GM10248 (cell line): ENCODE measurements around the gene NUDT3.

ENCODE experiments used
- CTCF ChIA-PET: fragments of 300-600 bp; sonication (Branson Sonifier 250); formaldehyde crosslinking; extraction: SDS; loops from one replicate; lab custom pipeline; 2021; ENCODE audit warnings: antibody characterized with exemption; lab: Yijun Ruan, JAX
- POLR2A ChIA-PET: fragments of 350-650 bp; sonication (Branson Sonifier 250); formaldehyde crosslinking; extraction: SDS; loops from one replicate; lab custom pipeline; 2020; ENCODE audit warnings: antibody characterized with exemption; lab: Yijun Ruan, JAX
- DNase-seq: peaks from one replicate; pipeline ENCODE4 v3.0.0; 2012; ENCODE audit errors: extremely low spot score
- TF ChIP-seq, protein P1 (sequence below): IDR thresholded peaks from 2 replicates; pipeline ENCODE4 v1.5.1; 2012; ENCODE audit warnings: mild to moderate bottlenecking, low read depth; ENCODE audit errors: extremely low read depth, missing control alignments, control extremely low read depth

Gene NUDT3

GRCh38 chr6:34315256-34315655, 77.2 kb downstream of the NUDT3 start:
- POLR2A ChIA-PET, result no interaction called here
- no peak for DNase-seq

DNA sequence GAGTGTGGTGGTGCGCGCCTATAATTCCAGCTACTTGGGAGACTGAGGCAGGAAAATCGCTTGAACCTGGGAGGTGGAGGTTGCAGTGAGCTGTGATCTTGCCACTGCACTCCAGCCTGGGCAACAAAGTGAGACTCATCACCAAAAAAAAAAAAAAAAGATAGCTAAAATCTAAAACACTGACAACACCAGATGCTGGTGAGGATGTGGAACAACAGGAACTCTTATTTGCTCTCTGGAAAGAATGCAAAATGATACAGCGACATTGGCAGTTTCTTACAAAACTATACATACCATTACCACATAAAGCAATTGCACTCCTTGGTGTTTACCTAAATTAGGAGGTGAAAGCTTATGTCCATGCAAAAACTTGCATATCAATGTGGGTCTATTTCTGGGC, 80.2 kb downstream of the NUDT3 start:
- POLR2A ChIA-PET, result interaction anchor here (0.6 to 0.7 kb wide), 2 partner anchors 11 to 14 kb away, joined by 3 to 5 read pairs; no protein-coding TSS in a partner anchor

More at GRCh38 chr6:34315256-34315655, 77.2 kb downstream of the NUDT3 start:
- TF ChIP-seq, protein P1, sequence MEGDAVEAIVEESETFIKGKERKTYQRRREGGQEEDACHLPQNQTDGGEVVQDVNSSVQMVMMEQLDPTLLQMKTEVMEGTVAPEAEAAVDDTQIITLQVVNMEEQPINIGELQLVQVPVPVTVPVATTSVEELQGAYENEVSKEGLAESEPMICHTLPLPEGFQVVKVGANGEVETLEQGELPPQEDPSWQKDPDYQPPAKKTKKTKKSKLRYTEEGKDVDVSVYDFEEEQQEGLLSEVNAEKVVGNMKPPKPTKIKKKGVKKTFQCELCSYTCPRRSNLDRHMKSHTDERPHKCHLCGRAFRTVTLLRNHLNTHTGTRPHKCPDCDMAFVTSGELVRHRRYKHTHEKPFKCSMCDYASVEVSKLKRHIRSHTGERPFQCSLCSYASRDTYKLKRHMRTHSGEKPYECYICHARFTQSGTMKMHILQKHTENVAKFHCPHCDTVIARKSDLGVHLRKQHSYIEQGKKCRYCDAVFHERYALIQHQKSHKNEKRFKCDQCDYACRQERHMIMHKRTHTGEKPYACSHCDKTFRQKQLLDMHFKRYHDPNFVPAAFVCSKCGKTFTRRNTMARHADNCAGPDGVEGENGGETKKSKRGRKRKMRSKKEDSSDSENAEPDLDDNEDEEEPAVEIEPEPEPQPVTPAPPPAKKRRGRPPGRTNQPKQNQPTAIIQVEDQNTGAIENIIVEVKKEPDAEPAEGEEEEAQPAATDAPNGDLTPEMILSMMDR, result no peak
- CTCF ChIA-PET, result interaction anchor here (0.8 to 1.0 kb wide), 5 partner anchors 11 to 66 kb away, joined by 3 to 4 read pairs (median 3); no protein-coding TSS in a partner anchor

DNA sequence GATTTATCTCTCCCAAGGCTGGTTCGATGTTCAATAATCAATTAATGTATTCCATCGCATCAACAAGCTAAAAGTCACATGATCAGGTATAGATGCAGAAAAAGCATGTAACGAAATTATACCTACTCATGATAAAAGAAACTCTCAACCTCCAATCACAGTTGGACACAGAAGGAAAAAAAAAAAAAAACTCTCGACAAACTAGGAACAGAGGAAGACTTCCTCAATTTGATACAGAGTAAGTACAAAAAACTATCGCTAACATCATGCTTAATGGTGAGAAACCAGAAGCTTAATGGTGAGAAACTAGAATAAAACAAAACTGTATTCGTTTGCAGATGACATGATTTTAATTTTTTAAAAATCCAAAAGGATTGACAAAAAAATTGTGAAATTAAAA, 81.7 kb downstream of the NUDT3 start:
- DNase-seq, result no peak
- CTCF ChIA-PET, result no interaction called here
- POLR2A ChIA-PET, result no interaction called here
- TF ChIP-seq, protein P1, result no peak

More for the DNA sequence above, 80.2 kb downstream of the NUDT3 start:
- CTCF ChIA-PET, result no interaction called here
- TF ChIP-seq, protein P1, result no peak
- DNase-seq, result no peak

DNA sequence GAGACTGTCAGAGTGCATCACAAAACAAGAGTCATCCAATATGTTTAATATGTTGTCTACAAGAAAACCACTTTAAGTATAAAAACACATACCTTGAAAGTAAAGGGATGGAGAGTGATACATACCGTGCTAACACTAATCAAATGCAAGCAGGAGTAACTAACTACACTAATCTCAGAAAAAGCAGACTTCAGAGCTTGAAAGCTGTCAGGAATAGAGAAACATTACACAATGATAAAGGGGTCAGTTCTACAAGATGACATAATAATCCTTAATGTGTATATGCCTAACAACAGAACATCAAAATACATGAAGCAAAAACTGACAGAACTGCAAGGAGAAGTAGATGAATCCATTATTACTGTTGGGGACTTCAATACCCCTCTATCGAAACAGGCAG, 84.0 kb downstream of the NUDT3 start:
- POLR2A ChIA-PET, result interaction anchor here (0.7 kb wide), 1 partner anchor 11 kb away, joined by 6 read pairs; no protein-coding TSS in a partner anchor
- DNase-seq, result no peak
- CTCF ChIA-PET, result interaction anchor here (1.4 kb wide), 1 partner anchor 44 kb away, joined by 3 read pairs; no protein-coding TSS in a partner anchor

GRCh38 chr6:34305982-34306708, 86.3 kb downstream of the NUDT3 start:
- DNase-seq, result no peak
- POLR2A ChIA-PET, result interaction anchor here (0.5 to 0.7 kb wide), 3 partner anchors 69 to 666 kb away, joined by 3 to 4 read pairs (median 3); partner anchors contain the start of gene HMGA1
- TF ChIP-seq, protein P1, result no peak
- CTCF ChIA-PET, result interaction anchor here (0.7 to 2.3 kb wide), 6 partner anchors 10 to 81 kb away, joined by 3 to 7 read pairs (median 4); no protein-coding TSS in a partner anchor

More for the DNA sequence above, 84.0 kb downstream of the NUDT3 start:
- TF ChIP-seq, protein P1, result no peak

DNA sequence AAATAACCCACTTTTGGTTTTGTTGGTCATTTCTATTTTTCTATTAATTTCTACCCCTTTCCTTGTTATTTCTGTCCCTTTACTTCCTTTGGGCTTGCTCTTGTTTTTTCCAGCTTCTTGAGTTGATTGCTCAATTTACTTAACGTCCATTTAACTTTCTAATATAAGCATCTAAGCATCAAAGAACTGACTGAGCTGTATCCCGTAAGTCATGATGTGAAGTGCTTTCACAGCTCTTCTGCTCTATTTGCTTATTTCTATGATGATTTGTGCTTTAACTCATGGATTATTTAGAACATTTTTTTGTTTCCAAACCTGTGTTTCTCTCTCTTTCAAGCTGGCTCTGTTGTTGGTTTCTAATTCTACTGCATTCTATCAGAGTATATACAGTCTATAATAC, 87.0 kb downstream of the NUDT3 start:
- POLR2A ChIA-PET, result interaction anchor here (0.5 to 0.7 kb wide), 3 partner anchors 69 to 666 kb away, joined by 3 to 4 read pairs (median 3); partner anchors contain the start of gene HMGA1
- DNase-seq, result no peak
- CTCF ChIA-PET, result interaction anchor here (1.1 to 2.3 kb wide), 4 partner anchors 10 to 82 kb away, joined by 3 to 7 read pairs (median 5); no protein-coding TSS in a partner anchor
- TF ChIP-seq, protein P1, result no peak
